ENCODE measurements around the gene SLC38A5. TPM values are rescaled to one million over a fixed set of nuclear protein-coding genes. Genes with fewer than 3 reads are reported as not detected.
A peak's percentile ranks its signal among the peaks of the same experiment; 100 is the strongest.

SLC38A5 gene
- total RNA-seq, 2 experiments from 2014 or later = 45.0 to 45.8 TPM

DNA sequence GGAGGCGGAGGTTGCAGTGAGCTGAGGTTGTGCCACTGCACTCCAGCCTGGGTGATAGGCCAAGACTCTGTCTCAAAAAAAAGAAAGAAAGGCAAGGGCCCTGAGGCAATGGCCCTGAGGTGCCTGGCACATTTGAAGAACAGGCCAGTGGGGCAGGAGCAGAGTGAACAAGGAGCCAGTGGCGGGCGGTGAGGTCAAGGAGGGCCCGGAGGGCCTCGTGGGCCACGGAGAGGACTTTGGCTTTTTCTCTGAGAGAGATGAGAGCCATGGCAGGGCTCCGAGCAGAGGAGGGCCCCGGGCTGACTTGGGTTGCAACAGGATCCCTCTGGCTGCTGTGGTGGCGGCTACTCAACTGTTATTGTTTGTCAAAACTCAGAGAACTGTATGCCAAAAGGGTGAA, 19.2 kb upstream of the SLC38A5 start:
- intact Hi-C loops (cut with micrococcal nuclease) = no loop called here
- no peaks in the 10 kb centered on the region for H3K9me3 Mint-ChIP-seq
- CTCF ChIA-PET = no interaction called here
- H3K27me3 Mint-ChIP-seq (ENCODE audit: low read depth) = no peaks in the 10 kb centered on the region
- H3K4me1 Mint-ChIP-seq (ENCODE audit: low read depth) = no peaks in the 10 kb centered on the region
- no peak overlapping the region for H3K27ac Mint-ChIP-seq
- no peak for DNase-seq
- no peaks in the 10 kb centered on the region for H3K36me3 Mint-ChIP-seq (ENCODE audit: low read depth)
- no peak overlapping the region for H3K4me3 Mint-ChIP-seq

DNA sequence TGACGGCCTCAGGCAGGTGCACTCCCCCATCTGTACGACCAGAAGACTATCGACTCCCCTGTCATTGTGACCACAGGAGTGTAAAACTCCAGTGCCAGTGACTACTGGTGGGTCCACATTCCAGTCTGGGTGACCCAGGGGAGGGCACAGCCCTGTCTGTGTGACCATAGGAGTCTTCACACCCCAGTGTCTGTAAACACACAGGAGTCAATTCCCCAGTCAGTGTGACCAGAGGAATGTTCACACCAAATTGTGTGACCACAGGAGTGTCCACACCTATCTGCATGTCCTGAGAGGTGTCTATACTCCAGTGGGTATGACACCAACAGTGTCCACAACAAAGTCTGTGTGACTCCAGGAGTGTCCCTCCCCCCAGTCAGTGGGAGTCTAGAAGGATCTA, 18.0 kb upstream of the SLC38A5 start:
- H3K4me3 Mint-ChIP-seq = no peak overlapping the region
- no peak for DNase-seq

DNA sequence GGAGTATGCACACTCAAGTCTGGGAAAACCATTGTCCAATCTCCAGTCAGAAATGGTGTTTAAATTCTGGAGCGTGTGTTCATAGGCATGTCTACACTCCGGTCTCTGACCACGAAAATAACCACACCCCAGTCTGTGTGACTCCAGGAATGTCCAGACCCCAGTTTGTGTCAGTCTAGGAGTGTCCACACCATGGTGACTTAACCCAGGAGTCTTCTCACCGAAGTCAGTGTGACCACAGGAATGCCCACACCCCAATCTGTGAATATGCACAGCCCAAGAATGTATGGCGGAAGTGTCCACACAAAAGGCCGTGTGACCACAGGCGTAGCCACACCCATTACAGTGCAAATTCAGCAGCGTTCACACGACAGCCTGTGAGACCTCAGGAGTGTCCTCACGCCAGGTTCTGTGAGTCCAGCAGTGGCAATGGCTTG, 17.3 kb upstream of the SLC38A5 start:
- no peak overlapping the region for H3K4me3 Mint-ChIP-seq
- CTCF ChIA-PET = no interaction called here
- DNase-seq = no peak
- H3K9me3 Mint-ChIP-seq = no peaks in the 10 kb centered on the region
- intact Hi-C loops (cut with micrococcal nuclease) = no loop called here
- no peaks in the 10 kb centered on the region for H3K36me3 Mint-ChIP-seq (ENCODE audit: low read depth)
- H3K27ac Mint-ChIP-seq = no peak overlapping the region
- no peaks in the 10 kb centered on the region for H3K27me3 Mint-ChIP-seq (ENCODE audit: low read depth)
- no peaks in the 10 kb centered on the region for H3K4me1 Mint-ChIP-seq (ENCODE audit: low read depth)

More for the DNA sequence above, 18.0 kb upstream of the SLC38A5 start:
- Mint-ChIP-seq H3K27ac (no peak overlapping the region), H3K27me3 (ENCODE audit: low read depth) (no peaks in the 10 kb centered on the region), H3K4me1 (ENCODE audit: low read depth) (no peaks in the 10 kb centered on the region), H3K36me3 (ENCODE audit: low read depth) (no peaks in the 10 kb centered on the region), H3K9me3 (no peaks in the 10 kb centered on the region)
- intact Hi-C loops (cut with micrococcal nuclease) = no loop called here
- CTCF ChIA-PET = no interaction called here

DNA sequence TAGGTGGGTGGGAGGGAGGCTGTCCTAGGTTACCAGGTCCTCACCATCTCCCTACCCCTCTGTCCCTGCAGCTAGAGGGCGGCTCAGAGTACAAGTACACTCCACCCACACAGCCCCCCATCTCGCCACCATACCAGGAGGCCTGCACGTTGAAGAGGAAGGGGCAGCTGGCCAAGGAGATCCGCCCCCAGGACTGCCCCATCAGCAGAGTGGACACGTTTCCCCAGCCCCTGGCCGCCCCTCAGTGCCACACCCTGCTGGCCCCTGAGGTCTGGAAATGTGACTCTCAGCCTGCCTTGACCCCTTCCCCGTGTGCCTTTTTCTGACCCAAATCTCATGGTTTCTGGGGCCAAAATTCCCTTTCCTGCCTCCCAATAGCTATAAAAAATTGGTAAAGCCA, 12.5 kb upstream of the SLC38A5 start:
- DNase-seq = no peak
- no peaks in the 10 kb centered on the region for H3K27me3 Mint-ChIP-seq (ENCODE audit: low read depth)
- CTCF ChIA-PET = no interaction called here
- no peaks in the 10 kb centered on the region for H3K9me3 Mint-ChIP-seq
- intact Hi-C loops (cut with micrococcal nuclease) = no loop called here
- H3K4me3 Mint-ChIP-seq = no peak overlapping the region
- H3K27ac Mint-ChIP-seq = no peak overlapping the region
- peaks cover 14% of the 10 kb centered on the region for H3K36me3 Mint-ChIP-seq (ENCODE audit: low read depth)
- H3K4me1 Mint-ChIP-seq (ENCODE audit: low read depth) = peaks cover 19% of the 10 kb centered on the region

DNA sequence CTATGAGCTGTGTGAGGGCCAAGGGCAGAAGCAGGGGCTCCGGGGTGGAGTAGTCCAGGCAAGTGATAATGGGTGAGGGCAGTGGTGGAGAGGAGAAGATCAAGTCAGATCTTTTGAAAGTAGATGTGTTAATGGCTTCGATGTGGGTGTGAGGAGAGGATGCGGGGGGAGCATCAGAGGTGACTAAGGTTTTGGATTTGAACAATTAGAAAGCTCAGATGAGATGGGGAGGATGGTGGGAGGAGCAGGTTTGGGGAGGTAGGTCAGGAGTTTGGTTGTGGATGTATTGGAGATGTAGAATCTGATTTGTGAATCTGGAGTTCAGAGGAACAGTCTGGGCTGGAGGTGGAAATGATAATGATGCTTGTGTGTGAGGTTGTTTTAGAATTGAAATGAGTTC, 10.5 kb upstream of the SLC38A5 start:
- peaks cover 28% of the 10 kb centered on the region for H3K4me1 Mint-ChIP-seq (ENCODE audit: low read depth)
- no peaks in the 10 kb centered on the region for H3K27me3 Mint-ChIP-seq (ENCODE audit: low read depth)
- CTCF ChIA-PET = interaction anchor here (0.7 kb wide), 1 partner anchor 396 kb away, joined by 3 read pairs; no protein-coding TSS in a partner anchor
- DNase-seq = no peak
- intact Hi-C loops (cut with micrococcal nuclease) = no loop called here
- no peak overlapping the region for H3K4me3 Mint-ChIP-seq
- peaks cover 18% of the 10 kb centered on the region for H3K36me3 Mint-ChIP-seq (ENCODE audit: low read depth)
- no peaks in the 10 kb centered on the region for H3K9me3 Mint-ChIP-seq
- H3K27ac Mint-ChIP-seq = peak overlapping the region; percentile 8

DNA sequence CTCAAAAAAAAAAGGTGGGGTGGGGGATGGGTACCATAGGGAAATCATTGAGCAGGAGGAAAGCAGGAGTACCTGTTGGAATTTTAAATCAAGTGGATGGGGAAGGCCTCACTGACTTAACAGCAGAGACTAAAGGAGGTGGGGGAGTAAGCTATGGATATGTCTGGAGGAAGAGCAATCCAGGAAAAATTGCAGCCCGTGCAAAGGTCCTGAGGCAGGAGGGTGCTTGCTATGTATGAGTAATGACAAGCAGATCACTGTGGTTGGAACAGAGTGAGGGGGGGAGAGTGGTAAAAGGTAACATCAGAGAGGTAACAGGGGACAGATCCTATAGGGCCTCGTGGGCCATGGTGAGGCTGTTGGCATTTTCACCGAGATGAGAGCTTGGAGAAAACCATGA, 10.1 kb upstream of the SLC38A5 start:
- no peak for DNase-seq
- H3K4me3 Mint-ChIP-seq = no peak overlapping the region
- peaks cover 29% of the 10 kb centered on the region for H3K4me1 Mint-ChIP-seq (ENCODE audit: low read depth)
- no peaks in the 10 kb centered on the region for H3K9me3 Mint-ChIP-seq
- H3K27me3 Mint-ChIP-seq (ENCODE audit: low read depth) = no peaks in the 10 kb centered on the region
- CTCF ChIA-PET = interaction anchor here (0.7 kb wide), 1 partner anchor 396 kb away, joined by 3 read pairs; no protein-coding TSS in a partner anchor
- H3K27ac Mint-ChIP-seq = peak overlapping the region; percentile 8
- peaks cover 18% of the 10 kb centered on the region for H3K36me3 Mint-ChIP-seq (ENCODE audit: low read depth)
- intact Hi-C loops (cut with micrococcal nuclease) = no loop called here

DNA sequence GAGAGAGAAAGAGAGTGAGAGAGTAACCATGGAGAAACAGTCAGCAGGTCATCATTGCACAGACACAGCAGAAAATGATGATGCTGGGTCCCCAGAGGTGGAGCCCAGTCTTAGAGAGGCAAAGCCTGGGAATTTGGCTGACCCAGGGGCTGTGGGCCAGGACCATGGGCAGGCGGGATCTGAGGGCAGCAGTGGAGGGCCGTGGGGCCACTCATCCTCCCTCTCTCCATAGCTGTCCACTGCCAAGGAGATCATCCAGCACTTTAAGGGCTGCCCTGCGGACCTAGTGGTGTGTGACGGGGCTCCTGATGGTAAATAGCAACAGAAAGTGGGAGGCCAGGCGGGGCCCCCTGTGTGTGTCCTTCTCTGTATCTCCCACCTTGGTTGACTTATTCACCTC, 8.7 kb upstream of the SLC38A5 start:
- peaks cover 32% of the 10 kb centered on the region for H3K4me1 Mint-ChIP-seq (ENCODE audit: low read depth)
- intact Hi-C loops (cut with micrococcal nuclease) = loop anchor here (10.0 kb wide), 1 partner anchor 326 kb away; the partner anchor contains the start of gene HDAC6
- peaks cover 18% of the 10 kb centered on the region for H3K36me3 Mint-ChIP-seq (ENCODE audit: low read depth)
- DNase-seq = no peak
- CTCF ChIA-PET = no interaction called here
- no peaks in the 10 kb centered on the region for H3K9me3 Mint-ChIP-seq
- no peak overlapping the region for H3K4me3 Mint-ChIP-seq
- H3K27ac Mint-ChIP-seq = peak overlapping the region; percentile 66
- H3K27me3 Mint-ChIP-seq (ENCODE audit: low read depth) = no peaks in the 10 kb centered on the region

DNA sequence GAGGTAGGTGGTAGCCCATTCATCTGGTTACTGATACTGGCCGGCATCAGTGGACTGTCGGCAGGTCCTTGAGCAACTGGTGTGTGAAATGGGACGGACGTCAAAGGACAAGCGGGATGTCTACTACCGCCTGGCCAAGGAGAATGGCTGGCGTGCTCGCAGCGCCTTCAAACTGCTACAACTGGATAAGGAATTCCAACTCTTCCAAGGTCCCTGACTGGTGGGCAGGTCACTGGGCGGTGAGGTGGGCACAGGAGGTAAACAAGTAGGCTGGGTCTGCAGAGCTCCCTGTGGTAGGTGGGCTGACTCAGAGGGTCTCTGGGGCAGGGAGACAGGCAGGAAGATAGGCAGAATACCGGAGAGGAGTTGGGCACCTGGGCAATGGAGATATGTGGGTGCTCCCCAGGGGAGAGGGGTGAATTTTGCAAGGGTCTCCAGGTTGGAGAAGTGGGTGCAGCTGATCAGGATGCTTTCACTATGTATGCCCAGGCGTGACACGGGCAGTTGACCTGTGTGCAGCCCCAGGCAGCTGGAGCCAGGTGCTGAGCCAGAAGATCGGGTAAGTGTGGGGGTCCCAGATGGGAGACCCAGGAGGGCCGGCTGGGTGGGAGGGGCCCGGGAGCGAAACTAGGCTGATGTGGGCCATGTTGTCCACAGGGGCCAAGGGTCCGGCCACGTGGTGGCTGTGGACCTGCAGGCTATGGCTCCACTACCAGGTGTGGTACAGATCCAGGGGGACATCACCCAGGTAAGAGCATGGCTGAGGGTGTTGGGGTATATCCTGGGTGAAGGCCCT, 8.1 kb upstream of the SLC38A5 start:
- Mint-ChIP-seq H3K27me3 (ENCODE audit: low read depth) (no peaks in the 10 kb centered on the region), H3K9me3 (no peaks in the 10 kb centered on the region), H3K4me3 (no peak overlapping the region), H3K36me3 (ENCODE audit: low read depth) (peaks cover 18% of the 10 kb centered on the region), H3K4me1 (ENCODE audit: low read depth) (peaks cover 32% of the 10 kb centered on the region), H3K27ac (peak overlapping the region; percentile 59)
- CTCF ChIA-PET = no interaction called here
- DNase-seq = no peak
- intact Hi-C loops (cut with micrococcal nuclease) = loop anchor here (10.0 kb wide), 1 partner anchor 327 kb away; the partner anchor contains the start of gene HDAC6

DNA sequence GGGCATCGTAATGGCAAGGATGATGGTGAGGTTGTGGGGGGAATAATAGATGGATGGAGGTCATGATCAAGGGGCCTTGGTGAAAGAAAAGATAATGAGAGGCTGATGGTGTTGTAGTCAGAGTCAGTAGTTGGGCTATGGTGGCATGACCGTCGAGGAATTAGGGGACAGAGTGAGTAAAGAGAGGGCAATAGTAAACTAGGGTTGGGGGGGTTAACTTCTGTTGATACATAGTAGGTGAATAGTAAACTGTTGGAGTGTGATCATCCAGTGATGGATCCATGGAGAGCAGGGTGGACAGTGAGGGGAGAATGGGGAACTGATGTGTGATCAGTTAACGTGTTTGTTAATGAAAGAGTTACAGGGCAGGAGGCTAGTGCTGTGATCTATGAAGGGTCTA, 6.9 kb upstream of the SLC38A5 start:
- H3K4me1 Mint-ChIP-seq (ENCODE audit: low read depth) = peaks cover 32% of the 10 kb centered on the region
- intact Hi-C loops (cut with micrococcal nuclease) = loop anchor here (1.0 to 10.0 kb wide), 4 partner anchors 31 to 328 kb away; partner anchors contain the start of genes HDAC6, PORCN, RBM3 and WDR13

DNA sequence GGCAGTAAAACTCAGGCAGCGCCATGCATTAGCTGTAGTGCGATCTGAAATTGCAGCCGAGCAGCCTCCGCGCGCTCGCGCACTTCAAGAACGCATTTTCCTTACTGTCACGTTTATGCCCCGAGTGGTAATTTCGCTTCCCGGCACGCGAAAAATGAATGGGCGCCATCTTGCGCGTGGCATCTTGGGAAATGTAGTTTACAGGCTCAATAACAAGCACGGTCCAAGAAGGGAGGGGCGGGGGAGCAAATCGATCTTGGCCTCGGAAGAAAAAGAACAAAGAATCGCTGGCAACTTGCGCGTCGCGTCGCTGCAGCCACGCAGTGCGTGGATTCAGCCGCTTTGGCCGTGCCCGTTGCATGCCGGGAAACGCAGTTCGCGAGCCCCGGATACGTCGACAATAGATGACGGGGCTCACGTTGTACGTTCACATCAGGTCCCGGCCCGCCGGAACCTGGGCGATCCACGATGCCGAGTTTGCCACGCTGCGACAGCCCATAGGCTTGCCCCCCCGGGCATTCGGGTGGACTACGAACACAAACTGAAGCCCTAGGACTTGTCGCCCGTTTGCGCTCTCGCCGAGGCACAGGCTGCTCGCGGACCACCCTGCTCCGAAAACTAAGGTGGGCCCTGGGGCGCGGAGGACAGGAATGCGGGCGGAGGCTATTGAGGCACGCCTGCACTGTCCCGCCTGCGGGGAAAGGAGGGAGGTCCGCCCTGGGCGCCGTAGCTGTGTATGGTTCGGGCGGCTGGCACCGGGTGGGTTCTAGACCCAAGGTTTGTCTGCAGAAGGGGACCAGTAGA, 5.9 kb upstream of the SLC38A5 start, which contains the start of gene FTSJ1:
Gene FTSJ1 (plus strand): TSS at position 426 of the 804 bp plus-strand sequence. CDS start 1,849 bp downstream, outside the sequence.
- Mint-ChIP-seq H3K27me3 (ENCODE audit: low read depth) (no peaks in the 10 kb centered on the region), H3K9me3 (no peaks in the 10 kb centered on the region), H3K36me3 (ENCODE audit: low read depth) (peaks cover 18% of the 10 kb centered on the region), H3K4me3 (peak within 1 kb of the TSS; percentile 76), H3K27ac (peak within 1 kb of the TSS; percentile 90), H3K4me1 (ENCODE audit: low read depth) (peaks cover 32% of the 10 kb centered on the region)
- peak; percentile 86 for DNase-seq
- CTCF ChIA-PET = interaction anchor here (1.0 kb wide), 1 partner anchor 38 kb away, joined by 3 read pairs; no protein-coding TSS in a partner anchor
- intact Hi-C loops (cut with micrococcal nuclease) = loop anchor here (1.0 to 10.0 kb wide), 6 partner anchors 32 to 329 kb away; partner anchors contain the start of genes EBP, HDAC6, PORCN and RBM3

More for the DNA sequence above, 6.9 kb upstream of the SLC38A5 start:
- no peak for DNase-seq
- H3K36me3 Mint-ChIP-seq (ENCODE audit: low read depth) = peaks cover 18% of the 10 kb centered on the region
- H3K27me3 Mint-ChIP-seq (ENCODE audit: low read depth) = no peaks in the 10 kb centered on the region
- H3K4me3 Mint-ChIP-seq = peak overlapping the region; percentile 76
- peak overlapping the region; percentile 90 for H3K27ac Mint-ChIP-seq
- H3K9me3 Mint-ChIP-seq = no peaks in the 10 kb centered on the region
- CTCF ChIA-PET = no interaction called here

DNA sequence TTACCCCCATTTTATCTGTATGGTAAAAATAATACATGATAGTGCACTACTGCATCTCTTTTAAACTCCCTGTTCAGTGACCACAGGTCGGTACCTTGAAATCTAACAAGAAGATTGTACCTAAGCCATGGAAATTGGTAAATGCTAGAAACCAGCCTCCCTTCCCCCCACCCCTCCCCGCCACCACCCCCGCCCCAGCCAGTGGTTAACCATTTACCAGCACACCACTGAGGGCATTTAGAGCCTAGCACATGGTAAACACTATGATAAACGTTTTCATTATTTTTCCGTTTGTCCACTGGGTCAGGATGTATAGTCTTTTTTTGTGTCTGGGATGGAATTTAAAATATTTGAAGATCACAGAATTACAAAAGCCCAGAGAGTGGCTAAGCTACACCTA, 5.2 kb upstream of the SLC38A5 start:
- Mint-ChIP-seq H3K36me3 (ENCODE audit: low read depth) (peaks cover 15% of the 10 kb centered on the region), H3K4me3 (peak overlapping the region; percentile 76), H3K27me3 (ENCODE audit: low read depth) (no peaks in the 10 kb centered on the region), H3K4me1 (ENCODE audit: low read depth) (peaks cover 31% of the 10 kb centered on the region), H3K9me3 (no peaks in the 10 kb centered on the region), H3K27ac (peak overlapping the region; percentile 90)
- CTCF ChIA-PET = interaction anchor here (1.0 to 1.2 kb wide), 2 partner anchors 39 to 65 kb away, joined by 3 to 5 read pairs; partner anchors contain the start of gene TBC1D25
- DNase-seq = no peak
- intact Hi-C loops (cut with micrococcal nuclease) = loop anchor here (1.0 to 10.0 kb wide), 3 partner anchors 46 to 330 kb away; partner anchors contain the start of genes EBP, HDAC6 and TBC1D25

DNA sequence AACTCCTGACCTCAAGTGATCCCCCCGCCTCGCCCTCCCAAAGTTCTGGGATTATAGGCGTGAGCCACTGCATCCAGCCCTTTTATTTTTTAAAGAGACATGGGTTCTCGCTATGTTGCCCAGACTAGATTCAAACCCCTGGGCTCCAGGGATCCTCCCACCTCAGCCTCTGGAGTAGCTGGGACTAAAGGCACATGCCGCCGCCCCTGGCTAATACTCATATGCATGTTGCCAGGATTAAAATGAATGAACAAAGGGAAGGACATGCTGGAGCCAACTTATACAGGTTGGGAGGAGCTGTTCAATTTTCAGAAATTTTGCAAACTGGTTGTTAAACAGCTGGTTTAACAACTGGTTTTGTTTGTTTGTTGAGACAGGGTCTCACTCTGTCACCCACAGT, 4.5 kb upstream of the SLC38A5 start:
- no peak for DNase-seq
- intact Hi-C loops (cut with micrococcal nuclease) = loop anchor here (10.0 kb wide), 1 partner anchor 330 kb away; the partner anchor contains the start of gene HDAC6
- H3K4me1 Mint-ChIP-seq (ENCODE audit: low read depth) = peaks cover 29% of the 10 kb centered on the region
- H3K9me3 Mint-ChIP-seq = no peaks in the 10 kb centered on the region
- H3K36me3 Mint-ChIP-seq (ENCODE audit: low read depth) = peaks cover 13% of the 10 kb centered on the region
- CTCF ChIA-PET = interaction anchor here (1.2 kb wide), 1 partner anchor 65 kb away, joined by 5 read pairs; the partner anchor contains the start of gene TBC1D25
- peak overlapping the region; percentile 90 for H3K27ac Mint-ChIP-seq
- peak overlapping the region; percentile 76 for H3K4me3 Mint-ChIP-seq
- no peaks in the 10 kb centered on the region for H3K27me3 Mint-ChIP-seq (ENCODE audit: low read depth)

Data from activated naive CD4-positive, alpha-beta T cell treated with anti-CD3 and anti-CD28 coated beads for 36 hours (primary cell).